Caco-2 (cell line): ENCODE results near the gene FBXO21. TPM values are rescaled to one million over a fixed set of nuclear protein-coding genes. Genes with fewer than 3 reads are reported as not detected.

Experiments used
- BruUV-seq: library from RNA; stranded (reverse); fragments of 400-500 nt; replicated peaks from 2 replicates; lab custom pipeline; 2021; lab: Mats Ljungman, UMichigan
- CTCF ChIA-PET: fragments of 300-600 bp; sonication (Branson Sonifier 250); formaldehyde crosslinking; loops from one replicate; lab custom pipeline; 2022; ENCODE audit warnings: antibody characterized with exemption; lab: Charles Lee
- POLR2A ChIA-PET: fragments of 300-600 bp; sonication (Branson Sonifier 250); formaldehyde crosslinking; loops from one replicate; lab custom pipeline; 2022; ENCODE audit warnings: antibody characterized with exemption; lab: Charles Lee
- DNase-seq, 2 experiments: peaks; one replicate each; pipeline versions ENCODE4 v3.0.0 to v3.0.0-alpha.2; 2020 to 2022
- H3K27me3 ChIP-seq: replicated peaks from 2 replicates; pipeline ENCODE4 v1.6.0; 2011; ENCODE audit warnings: low read length; ENCODE audit not compliant: control insufficient read depth, insufficient read depth
- H3K36me3 ChIP-seq: 2 replicates; pipeline ENCODE4 v1.5.1; 2011; ENCODE audit warnings: low read length; ENCODE audit not compliant: control insufficient read depth, insufficient read depth
- H3K4me1 ChIP-seq: fragments of 250-450 bp; sonication (Bioruptor Pico); 2 replicates; pipeline ENCODE4 v1.5.1; 2020; ENCODE audit warnings: mild to moderate bottlenecking
- H3K4me3 ChIP-seq: 2 replicates; pipeline ENCODE4 v1.5.1; 2011; ENCODE audit warnings: low read depth, mild to moderate bottlenecking, control low read depth, low read length
- H3K9me3 ChIP-seq: fragments of 250-450 bp; sonication (Bioruptor Pico); 2 replicates; pipeline ENCODE4 v1.5.1; 2020; ENCODE audit warnings: mild to moderate bottlenecking, moderate library complexity
- H3K27ac Mint-ChIP-seq: one replicate; pipeline ENCODE4 v1.8.0; 2022; ENCODE audit warnings: mixed read lengths; ENCODE audit not compliant: unreplicated experiment
- H3K27me3 Mint-ChIP-seq: one replicate; pipeline ENCODE4 v1.8.0; 2022; ENCODE audit warnings: mixed read lengths; ENCODE audit not compliant: insufficient read depth, unreplicated experiment
- H3K36me3 Mint-ChIP-seq: one replicate; pipeline ENCODE4 v1.8.0; 2022; ENCODE audit warnings: mild to moderate bottlenecking, mixed read lengths; ENCODE audit not compliant: insufficient read depth, unreplicated experiment
- H3K4me1 Mint-ChIP-seq: one replicate; pipeline ENCODE4 v1.8.0; 2022; ENCODE audit warnings: low read depth, mixed read lengths; ENCODE audit not compliant: unreplicated experiment
- H3K4me3 Mint-ChIP-seq: one replicate; pipeline ENCODE4 v1.8.0; 2022; ENCODE audit warnings: mild to moderate bottlenecking, moderate library complexity, mixed read lengths; ENCODE audit not compliant: unreplicated experiment
- H3K9me3 Mint-ChIP-seq: one replicate; pipeline ENCODE4 v1.8.0; 2022; ENCODE audit warnings: mixed read lengths; ENCODE audit not compliant: unreplicated experiment
- CTCF ChIP-seq, 2 experiments: fragments of 200-600 bp in 1 of 2; IDR thresholded peaks; 1 replicate in 1 of 2; 2 replicates in 1 of 2; pipeline versions ENCODE4 v1.5.1 to v1.8.0; 2011 to 2022; ENCODE audit warnings: antibody characterized with exemption in 1 of 2, control low read depth in 1 of 2, inconsistent platforms in 1 of 2, low read depth in 1 of 2, low read length in 1 of 2, mild to moderate bottlenecking in 1 of 2, moderate library complexity in 1 of 2; ENCODE audit not compliant: insufficient read depth in 1 of 2, severe bottlenecking in 1 of 2, unreplicated experiment in 1 of 2
- intact Hi-C: fragments of 100-400 bp; cut with micrococcal nuclease; formaldehyde crosslinking; loops from one replicate; pipeline ENCODE4 v1.10.0; 2022; ENCODE audit not compliant: unreplicated experiment
- total RNA-seq: library from RNA; stranded (reverse); gene quantifications from 2 replicates; pipeline ENCODE4 v1.2.3, GENCODE V29; 2022

The FBXO21 gene
- total RNA-seq, 1 experiment from 2014 or later = 44.5 TPM

- no peak for DNase-seq
- Histone ChIP-seq H3K27me3 (no peaks in the 10 kb centered on the region), H3K4me3 (no peak overlapping the region), H3K4me1 (peaks cover 27% of the 10 kb centered on the region), H3K9me3 (no peaks in the 10 kb centered on the region), H3K36me3 (no peaks in the 10 kb centered on the region)
- Mint-ChIP-seq H3K27ac (no peak overlapping the region), H3K4me3 (no peak overlapping the region), H3K36me3 (no peaks in the 10 kb centered on the region), H3K9me3 (no peaks in the 10 kb centered on the region), H3K27me3 (no peaks in the 10 kb centered on the region), H3K4me1 (peaks cover 10% of the 10 kb centered on the region)
- CTCF ChIA-PET = interaction anchor here (0.7 to 2.7 kb wide), 3 partner anchors 20 to 93 kb away, joined by 3 to 17 read pairs (median 5); partner anchors contain the start of gene TESC
- no peak for TF ChIP-seq CTCF (IDR thresholded peaks at IDR 0.05; ENCODE audit: insufficient read depth in 1 of 2, low read depth in 1 of 2, low read length in 1 of 2, severe bottlenecking in 1 of 2, unreplicated experiment in 1 of 2)
- POLR2A ChIA-PET = no interaction called here
- BruUV-seq = no TSS peak
- intact Hi-C loops = no loop called here
Observed at GRCh38 chr12:117120787-117121186, 69.5 kb downstream of the FBXO21 start.

- Mint-ChIP-seq H3K9me3 (no peaks in the 10 kb centered on the region), H3K27ac (peak overlapping the region; percentile 75), H3K36me3 (no peaks in the 10 kb centered on the region), H3K4me1 (peaks cover 10% of the 10 kb centered on the region), H3K27me3 (no peaks in the 10 kb centered on the region), H3K4me3 (no peak overlapping the region)
- intact Hi-C loops = loop anchor here (1.0 to 5.0 kb wide), 3 partner anchors 19 to 417 kb away; no protein-coding TSS in a partner anchor
- Histone ChIP-seq H3K9me3 (no peaks in the 10 kb centered on the region), H3K27me3 (no peaks in the 10 kb centered on the region), H3K36me3 (no peaks in the 10 kb centered on the region), H3K4me1 (peaks cover 20% of the 10 kb centered on the region), H3K4me3 (no peak overlapping the region)
- TF ChIP-seq CTCF (IDR thresholded peaks at IDR 0.05; ENCODE audit: insufficient read depth in 1 of 2, low read depth in 1 of 2, low read length in 1 of 2, severe bottlenecking in 1 of 2, unreplicated experiment in 1 of 2) = peak; percentile 56 to 61
- POLR2A ChIA-PET = no interaction called here
- CTCF ChIA-PET = interaction anchor here (0.7 to 2.7 kb wide), 5 partner anchors 19 to 92 kb away, joined by 3 to 17 read pairs (median 4); partner anchors contain the start of gene TESC
- no TSS peak for BruUV-seq
- peak; percentile 40 to 56 for DNase-seq
Observed at GRCh38 chr12:117119592-117120198, 70.6 kb downstream of the FBXO21 start.

- BruUV-seq = no TSS peak
- H3K4me1 Mint-ChIP-seq = peaks cover 4% of the 10 kb centered on the region
- POLR2A ChIA-PET = no interaction called here
- no peak overlapping the region for H3K4me3 Mint-ChIP-seq
- H3K4me1 ChIP-seq = peaks cover 13% of the 10 kb centered on the region
- no peaks in the 10 kb centered on the region for H3K9me3 Mint-ChIP-seq
- H3K4me3 ChIP-seq = no peak overlapping the region
- no peak for TF ChIP-seq CTCF (IDR thresholded peaks at IDR 0.05; ENCODE audit: insufficient read depth in 1 of 2, low read depth in 1 of 2, low read length in 1 of 2, severe bottlenecking in 1 of 2, unreplicated experiment in 1 of 2)
- no peaks in the 10 kb centered on the region for H3K36me3 ChIP-seq
- DNase-seq = peak in 1 of 2 experiments; percentile 40
- intact Hi-C loops = loop anchor here (1.0 to 5.0 kb wide), 3 partner anchors 19 to 417 kb away; no protein-coding TSS in a partner anchor
- peak overlapping the region; percentile 75 for H3K27ac Mint-ChIP-seq
- CTCF ChIA-PET = interaction anchor here (0.9 to 2.7 kb wide), 3 partner anchors 19 to 82 kb away, joined by 3 to 17 read pairs (median 4); partner anchors contain the start of gene TESC
- no peaks in the 10 kb centered on the region for H3K27me3 ChIP-seq
- no peaks in the 10 kb centered on the region for H3K36me3 Mint-ChIP-seq
- H3K9me3 ChIP-seq = no peaks in the 10 kb centered on the region
- no peaks in the 10 kb centered on the region for H3K27me3 Mint-ChIP-seq
Observed at GRCh38 chr12:117118838-117119591, 71.3 kb downstream of the FBXO21 start.
